Stimulated activated CD4-positive, alpha-beta T cell treated with anti-CD3 and anti-CD28 coated beads, TNF-alpha, amount 100 ng/mL, for 4 hours (primary cell): ENCODE results near the gene CSMD2.
"Not testable (repeated sequence)": the region's sequence is repeated elsewhere in the genome, so short reads cannot be mapped to it uniquely, and the experiment has no call there.

Experiments
- DNase-seq, 3 experiments: peaks; one replicate each; pipeline ENCODE4 v3.0.0-alpha.2; 2020; ENCODE audit warnings: low read depth in 3 of 3

CSMD2 gene

GRCh38 chr1:34108711-34109110, 56.3 kb downstream of the CSMD2 start:
- DNase-seq, result no peak

GRCh38 chr1:34108269-34108668, 56.8 kb downstream of the CSMD2 start:
- no peak for DNase-seq

- no peak for DNase-seq
Measured at GRCh38 chr1:34101151-34101550, 63.9 kb downstream of the CSMD2 start.

- DNase-seq, result no peak
Measured at GRCh38 chr1:34100332-34100731, 64.7 kb downstream of the CSMD2 start.

- DNase-seq, result not testable (repeated sequence)
Measured at GRCh38 chr1:34092399-34092798, 72.6 kb downstream of the CSMD2 start.

GRCh38 chr1:34089731-34090130, 75.3 kb downstream of the CSMD2 start:
- no peak for DNase-seq

GRCh38 chr1:34087986-34088385, 77.0 kb downstream of the CSMD2 start:
- DNase-seq, result no peak

- DNase-seq, result no peak
Measured at GRCh38 chr1:34086561-34086960, 78.5 kb downstream of the CSMD2 start.

GRCh38 chr1:34083974-34084373, 81.1 kb downstream of the CSMD2 start:
- no peak for DNase-seq

GRCh38 chr1:34082085-34082670, 82.9 kb downstream of the CSMD2 start:
- not testable (repeated sequence) for DNase-seq

- DNase-seq, result no peak
Measured at GRCh38 chr1:34078383-34078782, 86.6 kb downstream of the CSMD2 start.

GRCh38 chr1:34075576-34075975, 89.5 kb downstream of the CSMD2 start:
- DNase-seq, result no peak

GRCh38 chr1:34073028-34073695, 91.9 kb downstream of the CSMD2 start:
- no peak for DNase-seq

GRCh38 chr1:34070201-34070836, 94.7 kb downstream of the CSMD2 start:
- DNase-seq, result no peak

GRCh38 chr1:34066981-34067603, 97.9 kb downstream of the CSMD2 start:
- DNase-seq, result no peak

- DNase-seq, result no peak
Measured at GRCh38 chr1:34066166-34066565, 98.9 kb downstream of the CSMD2 start.

- no peak for DNase-seq
Measured at GRCh38 chr1:34065498-34065897, 99.5 kb downstream of the CSMD2 start.

GRCh38 chr1:34060901-34061415, 104.1 kb downstream of the CSMD2 start:
- DNase-seq, result no peak

- no peak for DNase-seq
Measured at GRCh38 chr1:34060187-34060730, 104.8 kb downstream of the CSMD2 start.

- no peak for DNase-seq
Measured at GRCh38 chr1:34057347-34058130, 107.5 kb downstream of the CSMD2 start.

GRCh38 chr1:34055818-34056217, 109.2 kb downstream of the CSMD2 start:
- DNase-seq, result no peak
